Measurements from ENCODE around the gene RAD9A.
A peak's percentile ranks its signal among the peaks of the same experiment; 100 is the strongest.

Gene RAD9A

GRCh38 chr11:67375320-67376055, 16.3 kb upstream of the RAD9A start:
- DNase-seq (ENCODE audit: low read depth), result no peak

- no peak for DNase-seq (ENCODE audit: low read depth)
Measured at GRCh38 chr11:67376063-67376820, 15.5 kb upstream of the RAD9A start.

DNA sequence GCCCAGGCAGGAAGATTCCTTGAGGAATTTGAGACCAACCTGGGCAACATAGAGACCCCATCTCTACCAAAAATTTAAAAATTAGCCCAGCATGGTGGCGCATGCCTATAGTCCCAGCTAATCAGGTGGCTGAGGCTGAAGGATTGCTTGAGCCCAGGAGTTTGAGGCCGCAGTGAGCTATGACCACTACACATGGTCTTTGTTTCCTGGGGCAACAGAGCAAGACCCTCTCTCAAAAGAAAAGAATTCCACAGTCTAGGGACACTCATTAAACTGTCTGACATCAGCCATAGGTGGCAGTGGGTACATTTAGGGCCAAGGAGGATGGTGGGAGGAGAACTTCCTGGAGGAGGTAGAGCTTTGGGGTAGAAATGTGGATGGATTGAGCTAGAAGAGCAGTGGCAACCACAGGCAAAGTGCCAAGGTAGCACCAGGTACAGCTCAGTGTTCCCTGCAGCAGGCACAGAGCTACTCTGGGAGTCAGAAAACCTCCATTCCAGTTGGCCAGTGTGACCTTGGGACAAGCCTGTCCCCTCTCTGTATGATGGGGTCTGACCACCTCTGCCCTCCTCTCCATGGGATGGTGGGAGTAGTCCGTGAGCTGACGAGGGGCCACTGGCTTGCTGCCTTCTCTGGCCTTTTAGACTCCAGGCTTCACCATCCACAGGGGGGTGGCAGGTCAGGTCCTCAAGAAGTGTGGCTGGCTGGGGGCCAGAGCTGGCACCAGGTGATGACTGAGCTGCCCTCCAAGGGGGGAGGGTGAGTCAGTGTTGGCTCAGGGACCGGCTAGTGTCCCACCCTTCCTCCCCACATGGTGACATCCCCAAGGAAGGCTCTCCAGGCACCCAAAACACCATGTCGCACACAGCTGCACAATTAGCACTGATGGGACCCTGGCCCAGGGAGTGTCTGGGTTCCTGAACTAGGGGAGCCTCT, 14.6 kb upstream of the RAD9A start:
- DNase-seq (ENCODE audit: low read depth), result no peak

DNA sequence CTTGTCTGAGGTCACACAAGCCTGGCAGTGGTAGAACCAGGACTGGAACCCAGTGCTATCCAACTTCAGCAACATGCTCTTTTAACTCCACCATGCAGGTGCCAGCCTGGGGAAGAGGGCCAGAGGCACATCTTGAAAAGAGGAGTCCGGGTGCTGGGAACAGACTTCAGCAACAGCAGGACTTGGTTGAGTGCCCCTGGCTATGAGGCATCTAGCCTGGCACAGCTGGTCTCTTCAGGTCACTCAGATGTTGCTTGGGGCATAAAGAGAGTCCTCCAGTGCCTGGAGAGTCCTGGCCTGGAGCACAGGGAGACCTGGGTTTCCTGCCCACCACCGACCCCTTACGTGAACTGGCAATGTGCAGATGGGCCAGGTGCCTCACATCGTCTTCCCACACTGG, 13.2 kb upstream of the RAD9A start:
- no peak for DNase-seq (ENCODE audit: low read depth)

DNA sequence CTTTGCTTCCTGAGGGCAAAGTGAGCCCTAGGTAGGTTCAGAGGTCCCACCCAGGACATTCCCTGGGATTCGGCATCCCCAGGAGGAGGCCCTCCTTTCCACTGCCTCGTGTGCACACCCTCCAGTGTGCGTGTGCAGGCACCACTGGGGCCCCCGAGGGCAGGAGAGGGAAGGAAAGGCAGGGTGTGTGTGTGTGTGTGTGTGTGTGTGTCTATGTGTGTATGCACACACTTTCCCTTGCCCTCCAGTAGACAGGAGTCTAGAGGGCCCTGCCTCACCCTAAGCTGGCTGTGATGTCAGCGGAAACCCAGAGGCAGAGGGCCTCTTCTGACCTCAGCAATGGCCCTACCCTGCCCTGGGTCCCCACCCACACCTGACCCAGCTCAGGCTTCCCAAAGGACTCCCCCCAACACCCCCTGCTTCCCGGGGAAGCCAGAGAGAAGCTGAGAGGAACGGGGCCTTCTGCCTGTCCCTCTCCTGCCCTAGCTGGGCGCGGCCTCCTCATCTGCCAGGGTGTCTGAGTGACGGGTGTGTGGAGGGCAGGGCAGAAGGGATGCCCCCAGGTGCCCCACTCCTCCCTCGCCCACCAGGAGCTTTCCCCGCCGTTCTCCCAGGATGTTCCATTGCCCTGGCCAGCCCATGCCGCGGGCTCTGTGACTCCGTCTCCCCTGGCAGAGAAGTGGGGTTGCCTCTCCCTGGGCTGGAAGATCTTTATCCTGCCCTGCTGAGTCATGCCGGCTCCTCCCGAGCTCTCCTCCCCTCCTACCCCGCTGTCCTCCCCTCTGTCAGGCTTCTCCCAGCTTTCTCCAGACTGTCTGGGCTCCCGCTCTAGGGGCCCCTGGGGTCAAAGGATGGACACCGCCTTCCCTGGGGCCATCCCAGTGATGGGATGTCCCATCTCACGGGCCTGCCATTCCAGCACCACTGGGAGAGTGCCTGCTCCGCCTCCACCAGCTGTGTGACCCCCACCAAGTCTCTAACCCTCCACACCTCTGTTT, 12.4 kb upstream of the RAD9A start:
- no peak for DNase-seq (ENCODE audit: low read depth)

DNA sequence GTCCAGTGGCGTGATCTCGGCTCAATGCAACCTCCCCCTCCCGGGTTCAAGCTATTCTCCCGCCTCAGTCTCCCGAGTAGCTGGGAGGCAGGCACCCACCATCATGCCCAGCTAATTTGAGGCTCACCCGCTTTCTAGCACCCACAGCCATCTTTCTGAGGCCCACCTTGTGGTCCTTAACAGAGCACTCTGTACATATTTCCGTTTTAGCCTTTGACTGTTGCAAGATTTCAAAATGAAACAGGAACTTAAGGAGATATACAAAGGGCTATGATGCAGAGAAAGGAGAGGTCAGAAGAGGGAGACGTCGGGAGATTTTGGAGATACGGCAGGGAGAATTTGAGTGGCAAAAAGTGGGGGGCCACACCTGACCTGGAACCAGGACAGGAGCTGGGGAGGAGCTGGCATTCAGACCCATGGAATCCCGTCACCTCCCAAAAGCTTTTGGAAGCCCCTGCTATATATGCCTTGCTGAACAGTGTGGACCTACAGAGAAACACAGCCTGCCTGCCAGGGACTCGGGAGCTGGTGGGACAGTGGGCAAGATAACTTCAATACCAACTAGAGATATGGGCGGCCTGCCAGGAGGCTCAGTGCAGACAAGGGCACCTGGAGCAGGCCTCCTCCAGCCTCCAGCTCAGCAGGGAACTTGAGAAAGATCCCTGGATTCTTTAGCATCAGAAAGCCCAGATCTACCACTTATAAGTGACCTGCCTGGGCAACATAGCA, 10.4 kb upstream of the RAD9A start:
- no peak for DNase-seq (ENCODE audit: low read depth)

- peak; percentile 64 for DNase-seq (ENCODE audit: low read depth)
Measured at GRCh38 chr11:67382276-67383136, 9.3 kb upstream of the RAD9A start.

- DNase-seq (ENCODE audit: low read depth), result no peak
Measured at GRCh38 chr11:67384851-67385366, 6.9 kb upstream of the RAD9A start.

GRCh38 chr11:67387069-67387468, 4.7 kb upstream of the RAD9A start:
- no peak for DNase-seq (ENCODE audit: low read depth)

- DNase-seq (ENCODE audit: low read depth), result no peak
Measured at GRCh38 chr11:67387518-67387917, 4.3 kb upstream of the RAD9A start.

DNA sequence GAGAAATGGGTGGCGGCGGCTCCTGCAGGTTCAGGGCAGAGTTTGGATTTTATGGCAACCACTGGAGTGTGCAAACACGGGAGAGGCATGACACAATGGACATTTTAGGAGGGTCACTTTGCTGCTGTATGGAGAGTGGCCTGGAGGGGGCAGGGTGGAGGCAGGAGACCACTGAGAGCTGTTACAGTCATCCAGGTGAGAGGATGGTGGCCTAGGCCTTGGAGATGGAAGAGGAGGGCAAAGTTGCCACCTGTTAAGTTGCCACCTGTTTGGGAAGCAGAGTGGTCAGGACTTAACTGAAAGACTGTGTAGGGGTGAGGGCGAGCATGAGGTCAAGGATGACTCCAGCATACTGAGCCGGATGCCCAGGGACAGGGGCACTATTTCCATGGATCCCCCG, 2.3 kb upstream of the RAD9A start:
- no peak for DNase-seq (ENCODE audit: low read depth)

GRCh38 chr11:67390947-67391303, 861 bp upstream of the RAD9A start:
- no peak for DNase-seq (ENCODE audit: low read depth)

DNA sequence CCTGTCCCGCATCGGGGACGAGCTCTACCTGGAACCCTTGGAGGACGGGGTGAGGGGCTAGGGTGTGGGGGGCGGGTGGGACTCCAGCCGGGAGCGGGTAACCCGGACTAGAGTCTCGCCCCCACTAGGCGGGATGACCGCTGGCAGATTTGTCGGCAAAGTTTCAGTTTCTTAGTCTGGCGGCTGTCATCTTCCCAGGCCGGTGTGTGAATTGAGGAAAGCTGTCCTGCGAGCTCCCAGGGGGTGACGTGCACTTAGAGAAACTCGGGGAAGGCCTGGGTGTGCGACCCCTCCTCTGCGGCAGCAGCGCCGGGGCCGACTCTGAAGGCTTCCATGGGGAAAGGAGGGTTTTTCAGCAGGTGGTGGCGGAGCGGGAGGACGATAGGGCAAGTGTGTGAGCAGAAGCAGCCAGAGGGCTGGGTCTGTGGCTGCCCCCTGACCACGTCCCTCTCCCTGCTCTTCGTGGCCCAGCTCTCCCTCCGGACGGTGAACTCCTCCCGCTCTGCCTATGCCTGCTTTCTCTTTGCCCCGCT, 463 bp downstream of the RAD9A start:
- no peak for DNase-seq (ENCODE audit: low read depth)

- no peak for DNase-seq (ENCODE audit: low read depth)
Measured at GRCh38 chr11:67393437-67393836, 1.7 kb downstream of the RAD9A start.

- DNase-seq (ENCODE audit: low read depth), result no peak
Measured at GRCh38 chr11:67393990-67394389, 2.2 kb downstream of the RAD9A start.

DNA sequence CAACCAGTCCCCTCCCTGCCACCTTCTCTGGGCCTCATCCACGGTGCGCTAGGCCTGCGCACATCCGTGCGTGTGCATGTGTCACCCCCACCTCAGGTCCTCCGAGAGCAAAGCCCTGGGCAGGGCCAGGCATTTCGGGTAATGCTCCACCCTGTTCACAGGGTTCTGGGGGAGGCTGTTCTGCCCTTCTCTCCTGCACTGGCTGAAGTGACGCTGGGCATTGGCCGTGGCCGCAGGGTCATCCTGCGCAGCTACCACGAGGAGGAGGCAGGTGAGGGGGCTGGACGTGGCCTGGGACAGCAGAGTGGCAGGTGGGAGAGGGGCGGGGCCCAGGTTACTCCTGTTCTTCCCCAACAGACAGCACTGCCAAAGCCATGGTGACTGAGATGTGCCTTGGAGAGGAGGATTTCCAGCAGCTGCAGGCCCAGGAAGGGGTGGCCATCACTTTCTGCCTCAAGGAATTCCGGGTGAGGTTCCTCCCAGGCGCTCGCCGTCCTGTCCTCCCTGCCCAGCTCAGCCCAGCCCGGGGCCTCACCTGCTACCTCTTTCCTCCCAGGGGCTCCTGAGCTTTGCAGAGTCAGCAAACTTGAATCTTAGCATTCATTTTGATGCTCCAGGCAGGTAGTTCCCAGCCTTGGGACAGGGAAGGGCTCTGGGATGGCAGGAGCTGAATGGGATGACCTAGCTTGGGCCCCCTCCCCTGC, 3.9 kb downstream of the RAD9A start:
- no peak for DNase-seq (ENCODE audit: low read depth)

- DNase-seq (ENCODE audit: low read depth), result no peak
Measured at GRCh38 chr11:67396259-67396581, 4.4 kb downstream of the RAD9A start.

- DNase-seq (ENCODE audit: low read depth), result no peak
Measured at GRCh38 chr11:67396587-67397389, 5.0 kb downstream of the RAD9A start.

Measured in T-helper 22 cell (primary cell).